C4-2B (cell line): ENCODE results near the gene NT5DC4.

Experiments
- H3K27ac ChIP-seq: fragments of 450-650 bp; 2 replicates; pipeline ENCODE4 v1.5.1; 2017
- ZFX ChIP-seq: fragments of 450-650 bp; IDR thresholded peaks from 2 replicates; pipeline ENCODE4 v1.6.1; 2017
- TF ChIP-seq, protein P1 (sequence below): fragments of 450-650 bp; conservative IDR thresholded peaks from 2 replicates; pipeline ENCODE4 v1.5.1; 2017; ENCODE audit warnings: mild to moderate bottlenecking

NT5DC4 gene

DNA sequence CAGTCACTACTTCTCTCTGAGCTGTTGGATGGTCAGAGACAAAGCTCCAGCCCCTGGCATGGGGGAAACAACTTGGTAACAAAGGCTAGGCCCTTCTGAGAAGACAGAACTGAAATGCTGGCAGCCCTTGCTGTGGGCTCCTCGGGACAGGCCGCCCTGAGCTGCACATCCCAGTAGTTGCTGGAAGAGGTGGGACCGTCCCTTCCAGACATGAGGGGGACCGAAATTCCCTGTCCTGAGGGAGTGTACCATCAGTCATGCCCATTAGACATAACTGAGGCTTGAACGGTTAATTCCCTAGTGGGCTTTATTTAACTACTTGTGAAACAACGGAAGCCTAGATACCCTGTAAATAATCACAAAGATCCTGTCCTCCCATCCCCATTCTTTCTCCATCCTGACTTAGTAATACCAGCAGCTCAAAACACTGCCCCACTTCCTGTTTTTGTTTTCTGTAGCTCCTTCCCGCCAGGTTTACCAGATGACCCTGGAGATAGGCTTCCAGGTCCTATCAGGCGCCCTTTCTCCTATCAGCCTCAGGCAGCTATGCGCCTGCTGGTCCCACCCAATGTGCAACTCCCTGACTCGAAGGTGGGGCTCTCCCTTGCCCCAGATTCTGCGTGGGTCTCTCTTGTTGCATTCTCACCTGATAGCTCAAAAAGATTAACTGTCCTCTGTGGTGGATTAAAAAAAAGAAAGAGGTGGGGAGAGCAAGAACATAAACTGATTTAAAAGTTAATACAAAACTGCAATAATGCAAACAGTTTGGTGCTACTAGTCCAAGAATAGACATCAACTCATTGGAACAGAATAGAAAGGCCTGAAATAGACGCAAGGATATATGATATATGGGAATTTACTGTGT is 37.0 kb upstream of the NT5DC4 start:
- no peak overlapping the region for H3K27ac ChIP-seq
- TF ChIP-seq ZFX = no peak
- TF ChIP-seq, protein P1, sequence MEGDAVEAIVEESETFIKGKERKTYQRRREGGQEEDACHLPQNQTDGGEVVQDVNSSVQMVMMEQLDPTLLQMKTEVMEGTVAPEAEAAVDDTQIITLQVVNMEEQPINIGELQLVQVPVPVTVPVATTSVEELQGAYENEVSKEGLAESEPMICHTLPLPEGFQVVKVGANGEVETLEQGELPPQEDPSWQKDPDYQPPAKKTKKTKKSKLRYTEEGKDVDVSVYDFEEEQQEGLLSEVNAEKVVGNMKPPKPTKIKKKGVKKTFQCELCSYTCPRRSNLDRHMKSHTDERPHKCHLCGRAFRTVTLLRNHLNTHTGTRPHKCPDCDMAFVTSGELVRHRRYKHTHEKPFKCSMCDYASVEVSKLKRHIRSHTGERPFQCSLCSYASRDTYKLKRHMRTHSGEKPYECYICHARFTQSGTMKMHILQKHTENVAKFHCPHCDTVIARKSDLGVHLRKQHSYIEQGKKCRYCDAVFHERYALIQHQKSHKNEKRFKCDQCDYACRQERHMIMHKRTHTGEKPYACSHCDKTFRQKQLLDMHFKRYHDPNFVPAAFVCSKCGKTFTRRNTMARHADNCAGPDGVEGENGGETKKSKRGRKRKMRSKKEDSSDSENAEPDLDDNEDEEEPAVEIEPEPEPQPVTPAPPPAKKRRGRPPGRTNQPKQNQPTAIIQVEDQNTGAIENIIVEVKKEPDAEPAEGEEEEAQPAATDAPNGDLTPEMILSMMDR = no peak

DNA sequence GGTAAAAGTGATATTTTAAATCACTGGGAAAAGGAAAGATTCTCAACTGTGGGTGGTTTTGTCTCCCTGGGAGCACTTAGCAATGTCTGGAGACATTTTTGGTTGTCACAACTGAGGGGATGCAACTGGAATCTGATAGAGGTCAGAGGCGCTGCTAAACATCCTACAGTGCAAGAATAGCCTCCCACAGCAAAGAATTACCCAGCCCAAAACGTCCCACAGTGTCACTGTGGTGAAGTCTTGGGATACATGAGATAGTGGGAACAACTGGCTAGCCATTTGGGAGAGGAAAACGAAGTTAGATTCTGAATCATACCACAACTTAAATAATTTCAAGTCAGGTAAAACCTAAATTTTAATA is 36.4 kb upstream of the NT5DC4 start:
- no peak for TF ChIP-seq ZFX
- TF ChIP-seq, protein P1 = no peak
- no peak overlapping the region for H3K27ac ChIP-seq

DNA sequence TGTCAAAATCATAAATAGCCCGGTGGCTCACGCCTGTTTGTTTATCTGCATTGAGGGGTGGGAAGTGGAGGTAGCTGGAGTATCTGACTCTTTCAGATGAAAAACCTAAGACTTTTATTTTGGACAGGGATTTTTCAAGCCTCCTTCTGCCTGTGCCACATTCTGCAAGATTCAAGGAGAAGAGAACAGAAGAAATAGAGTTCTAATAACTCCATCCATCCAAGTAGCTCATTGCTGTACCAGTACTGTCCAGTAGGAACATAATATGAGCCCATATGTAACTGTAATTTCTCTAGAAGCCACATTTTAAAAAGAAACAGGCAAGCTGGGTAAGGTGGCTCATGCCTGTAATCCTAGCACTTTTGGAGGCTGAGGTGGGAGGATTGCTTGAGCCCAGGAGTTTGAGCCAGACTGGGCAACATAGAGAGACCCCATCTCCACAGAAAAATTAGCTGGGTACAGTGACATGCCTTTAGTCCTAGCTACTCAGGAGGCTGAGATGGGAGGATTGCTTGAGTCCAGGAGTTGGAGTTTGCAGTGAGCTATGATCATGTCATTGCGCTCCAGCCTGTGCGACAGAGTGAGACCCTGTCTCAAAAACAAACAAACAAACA is 35.4 kb upstream of the NT5DC4 start:
- TF ChIP-seq, protein P1 = no peak; the same call in 1 of the 2 replicates
- TF ChIP-seq ZFX = no peak
- no peak overlapping the region for H3K27ac ChIP-seq

DNA sequence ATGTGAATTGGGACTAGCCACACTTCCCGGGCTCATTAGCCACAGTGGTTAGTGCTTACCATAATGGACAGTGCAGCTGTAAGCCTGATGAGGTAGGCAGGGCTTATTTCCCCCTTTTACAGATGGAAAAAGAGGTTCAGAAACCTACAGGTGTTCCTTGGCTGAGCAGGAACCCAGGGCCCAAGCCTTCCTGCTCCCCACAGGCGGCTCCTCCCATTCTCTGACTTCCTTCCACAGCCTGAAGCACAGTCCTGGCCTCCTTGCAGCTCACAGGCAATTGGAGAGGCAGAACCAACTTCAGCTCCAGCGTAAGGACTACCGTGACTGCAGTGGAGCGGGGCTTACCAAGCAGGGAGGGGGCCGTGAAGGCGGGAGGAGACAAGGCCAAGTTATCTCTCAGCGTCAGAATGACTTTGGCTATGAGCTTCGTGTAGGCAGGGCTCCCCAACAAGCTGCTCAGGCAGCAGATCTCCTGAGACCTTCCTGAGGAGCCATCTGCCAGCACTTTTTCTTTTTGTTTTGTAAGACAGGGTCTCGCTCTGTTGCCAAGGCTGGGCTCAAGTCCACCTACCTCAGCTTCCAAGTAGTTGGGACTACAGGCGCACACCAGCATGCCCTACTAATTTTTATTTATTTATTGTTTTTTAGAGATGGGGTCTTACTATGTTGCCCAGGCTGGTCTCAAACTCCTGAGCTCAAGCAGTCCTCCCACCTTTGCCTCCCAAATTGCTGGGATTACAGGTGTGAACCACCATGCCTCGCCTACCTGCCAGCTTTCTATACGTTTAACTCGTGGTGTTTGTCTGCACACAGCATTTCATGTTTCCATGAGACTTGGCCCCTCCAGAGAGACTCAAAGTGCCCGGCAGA is 34.2 kb upstream of the NT5DC4 start:
- no peak overlapping the region for H3K27ac ChIP-seq
- TF ChIP-seq, protein P1 = no peak
- no peak for TF ChIP-seq ZFX

DNA sequence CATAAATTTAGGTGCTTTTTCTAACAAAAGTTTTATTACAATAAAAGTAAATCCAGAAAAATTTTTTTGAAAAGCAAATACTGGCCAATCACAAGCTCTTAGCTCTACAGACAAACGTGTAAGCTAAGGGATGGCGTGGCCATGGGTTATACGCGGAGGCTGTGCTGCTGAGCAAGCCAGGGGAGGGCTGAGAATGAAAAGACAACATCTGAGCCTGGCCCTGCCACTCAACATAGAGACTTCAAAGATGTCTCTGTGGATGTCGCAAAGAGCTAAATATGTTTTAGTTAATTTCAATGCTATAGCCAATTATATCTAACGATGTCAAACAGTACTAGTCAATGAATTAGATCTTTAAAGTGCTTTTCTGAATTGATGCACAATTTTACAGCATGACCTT is 33.3 kb upstream of the NT5DC4 start:
- no peak overlapping the region for H3K27ac ChIP-seq
- TF ChIP-seq ZFX = no peak
- TF ChIP-seq, protein P1 = no peak

DNA sequence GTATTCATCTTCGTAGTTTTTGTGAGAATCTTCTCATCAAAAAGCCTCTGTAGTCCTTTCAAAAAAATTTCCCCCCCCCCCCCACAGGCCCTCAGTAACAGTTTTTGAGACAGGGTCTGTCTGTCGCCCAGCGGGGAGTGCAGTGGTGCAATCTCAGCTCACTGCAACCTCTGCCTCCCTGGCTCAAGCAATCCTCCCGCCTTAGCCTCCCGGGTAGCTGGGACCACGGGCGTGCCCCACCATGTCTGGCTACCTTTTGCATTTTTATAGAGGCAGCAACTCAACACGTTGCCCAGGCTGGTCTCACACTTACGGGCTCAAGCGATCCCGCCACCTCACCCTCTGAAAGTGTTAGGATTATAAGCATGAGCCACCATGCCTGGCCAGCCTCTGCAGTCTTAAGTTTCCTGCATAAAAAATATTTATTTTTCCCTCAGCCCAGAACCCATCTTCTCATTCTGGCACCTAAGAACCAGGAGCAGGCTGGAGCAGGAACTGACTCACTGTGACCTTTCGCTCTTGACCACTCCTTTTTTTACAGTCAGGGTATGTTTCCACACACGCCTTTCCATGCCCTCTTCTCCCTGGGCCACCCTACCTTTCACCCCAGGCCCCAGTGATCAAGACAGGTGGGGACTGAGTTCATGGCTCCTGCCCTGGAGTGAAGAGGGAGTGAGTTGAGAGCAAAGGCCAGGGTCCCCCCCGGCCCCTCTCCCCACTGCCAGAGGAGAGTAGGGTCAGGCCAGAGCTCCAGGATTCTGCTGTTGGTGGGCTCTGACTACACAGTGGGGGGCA is 32.5 kb upstream of the NT5DC4 start:
- no peak overlapping the region for H3K27ac ChIP-seq
- TF ChIP-seq, protein P1 = no peak
- TF ChIP-seq ZFX = no peak
